ELR (cell line): ENCODE measurements around the gene VPS13A.
"Not testable (repeated sequence)": the region's sequence is repeated elsewhere in the genome, so short reads cannot be mapped to it uniquely, and the experiment has no call there.

Experiments used
- DNase-seq: peaks from one replicate; pipeline ENCODE4 v3.0.0-alpha.2; 2015; ENCODE audit warnings: low read depth

The VPS13A gene

GRCh38 chr9:77305622-77306400 lies 128.5 kb downstream of the VPS13A start:
- DNase-seq = no peak

DNA sequence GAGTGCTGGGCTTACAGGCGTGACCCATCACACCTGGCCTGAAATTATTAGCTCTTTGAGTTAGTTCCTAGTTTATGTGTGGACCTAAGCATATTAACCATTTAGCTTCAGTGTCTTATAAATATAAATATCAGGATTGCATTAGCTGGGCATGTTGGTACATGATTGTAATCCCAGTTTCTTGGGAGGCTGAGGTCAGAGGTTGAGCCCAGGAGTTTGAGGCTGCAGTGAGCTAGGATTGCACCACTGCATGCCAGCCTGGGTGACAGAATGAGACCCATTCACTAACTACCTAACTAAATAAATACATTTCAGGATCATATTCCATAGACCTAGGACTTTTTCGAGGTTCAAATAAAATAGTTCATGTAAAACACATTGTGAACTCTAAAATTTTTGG lies 129.8 kb downstream of the VPS13A start:
- DNase-seq = no peak

DNA sequence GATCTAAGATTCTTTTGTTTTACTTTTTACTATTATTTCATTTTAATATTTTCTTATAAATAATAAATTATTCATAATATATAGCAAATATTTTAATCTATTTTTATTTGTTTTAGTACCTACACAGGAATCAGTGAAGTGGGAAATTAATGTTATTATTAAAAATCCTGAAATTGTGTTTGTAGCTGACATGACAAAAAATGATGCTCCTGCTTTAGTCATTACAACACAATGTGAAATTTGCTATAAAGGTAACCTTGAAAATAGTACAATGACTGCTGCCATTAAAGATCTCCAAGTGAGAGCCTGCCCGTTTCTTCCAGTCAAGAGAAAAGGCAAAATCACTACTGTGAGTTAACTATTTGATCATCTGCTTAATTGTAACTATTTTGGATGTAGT lies 138.7 kb downstream of the VPS13A start:
- no peak for DNase-seq

DNA sequence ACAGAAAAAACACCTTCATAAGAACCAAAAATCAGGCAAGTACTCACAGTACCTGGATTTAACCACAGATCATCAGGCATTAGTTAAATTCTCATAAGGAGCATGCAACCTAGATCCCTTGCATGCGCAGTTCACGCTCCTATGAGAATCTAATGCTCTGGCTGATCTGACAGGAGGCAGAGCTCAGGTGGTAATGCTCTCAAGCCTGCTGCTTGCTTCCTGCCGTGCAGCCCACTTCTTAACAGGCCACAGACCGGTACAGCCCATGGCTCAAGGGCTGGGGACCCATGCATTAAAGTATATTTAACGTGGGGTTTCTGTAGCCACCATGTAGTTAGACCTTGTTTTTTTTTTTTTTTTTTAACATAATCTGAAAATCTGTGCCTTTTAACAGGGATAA lies 147.7 kb downstream of the VPS13A start:
- no peak for DNase-seq

DNA sequence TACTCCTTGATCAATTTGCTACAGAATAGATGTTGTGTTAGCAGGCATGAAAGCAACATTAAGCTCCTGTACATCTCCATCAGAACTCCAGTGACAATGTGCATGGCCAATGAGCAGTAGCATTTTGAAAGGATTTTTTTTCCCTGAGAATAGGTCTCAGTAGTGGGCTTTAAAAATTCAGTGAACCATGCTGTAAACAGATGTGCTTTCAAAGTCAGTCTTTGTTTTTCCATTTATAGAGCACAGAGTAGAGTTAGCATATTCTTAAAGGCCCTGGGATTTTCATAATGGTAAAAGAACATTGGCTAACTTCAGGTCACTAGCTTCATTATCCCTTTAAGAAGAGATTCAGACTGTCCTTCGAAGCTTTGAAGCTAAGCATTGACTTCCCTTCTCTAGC lies 150.8 kb downstream of the VPS13A start:
- no peak for DNase-seq

GRCh38 chr9:77370064-77370463 lies 192.7 kb downstream of the VPS13A start:
- DNase-seq = no peak

DNA sequence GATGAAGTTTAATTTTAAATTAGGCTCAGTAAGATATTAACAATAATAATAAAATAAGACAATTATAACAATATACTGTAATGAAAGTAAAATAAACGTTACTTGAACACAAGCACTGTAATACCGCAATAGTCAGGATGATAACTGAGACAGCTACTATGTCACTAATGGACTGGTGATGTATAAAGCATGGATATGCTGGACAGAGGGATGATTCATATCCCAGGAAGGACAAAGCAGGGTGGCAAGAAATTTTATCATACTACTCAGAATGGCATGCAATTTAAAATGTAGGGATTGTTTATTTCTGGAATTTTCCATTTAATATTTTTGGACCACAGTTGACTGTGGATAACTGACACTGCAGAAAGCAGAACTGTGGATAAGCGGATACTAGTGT lies 196.9 kb downstream of the VPS13A start:
- DNase-seq = peak; percentile 54

DNA sequence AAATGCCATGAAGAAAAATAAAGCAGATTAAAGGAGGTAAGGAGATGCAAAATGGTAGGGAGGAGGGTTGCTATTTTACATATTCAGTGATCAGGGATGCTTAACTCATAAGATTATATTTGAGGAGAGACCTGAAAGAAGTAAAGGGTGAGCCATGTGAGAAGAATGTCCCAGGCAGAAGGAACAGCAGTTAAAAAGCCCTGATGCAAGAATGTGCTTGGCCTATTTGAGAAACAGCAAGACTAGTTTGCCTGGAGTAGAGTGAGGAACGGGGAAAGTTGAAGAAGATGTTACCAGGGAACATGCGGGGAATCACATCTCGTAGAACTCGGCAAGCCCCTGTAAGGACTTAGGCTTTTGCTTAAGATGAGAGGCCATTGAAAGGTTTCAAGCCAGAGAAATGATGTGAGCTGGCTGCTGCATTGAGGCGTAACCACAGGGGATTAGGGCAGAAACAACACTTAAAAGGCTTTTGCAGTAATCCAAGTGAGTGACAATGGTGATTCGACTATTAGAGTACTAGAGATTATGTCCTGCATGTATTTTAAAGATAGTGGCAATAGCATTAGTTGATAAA lies 198.7 kb downstream of the VPS13A start:
- DNase-seq = no peak

DNA sequence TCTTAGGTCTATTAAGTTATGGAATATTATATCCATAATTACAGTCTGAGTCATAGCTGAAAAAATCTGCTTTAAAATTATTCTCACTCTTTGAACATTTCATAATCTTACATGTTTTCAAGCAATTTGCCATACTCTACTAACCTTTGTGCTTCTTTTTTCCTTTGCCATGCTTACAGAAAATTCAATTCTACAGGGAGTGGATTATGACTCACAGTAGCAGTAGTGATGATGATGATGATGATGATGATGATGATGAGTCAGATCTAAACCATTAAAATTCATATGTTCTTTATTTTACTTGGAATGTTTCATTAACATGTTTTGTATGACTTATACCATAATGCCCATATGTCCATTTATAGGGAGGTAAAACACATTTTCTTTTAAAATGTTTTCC lies 207.1 kb downstream of the VPS13A start:
- peak; percentile 81 for DNase-seq

- peak; percentile 28 for DNase-seq
These were observed 208.9 kb downstream of the VPS13A start for GRCh38 chr9:77386187-77386586.

GRCh38 chr9:77391834-77392233 lies 214.5 kb downstream of the VPS13A start:
- no peak for DNase-seq

DNA sequence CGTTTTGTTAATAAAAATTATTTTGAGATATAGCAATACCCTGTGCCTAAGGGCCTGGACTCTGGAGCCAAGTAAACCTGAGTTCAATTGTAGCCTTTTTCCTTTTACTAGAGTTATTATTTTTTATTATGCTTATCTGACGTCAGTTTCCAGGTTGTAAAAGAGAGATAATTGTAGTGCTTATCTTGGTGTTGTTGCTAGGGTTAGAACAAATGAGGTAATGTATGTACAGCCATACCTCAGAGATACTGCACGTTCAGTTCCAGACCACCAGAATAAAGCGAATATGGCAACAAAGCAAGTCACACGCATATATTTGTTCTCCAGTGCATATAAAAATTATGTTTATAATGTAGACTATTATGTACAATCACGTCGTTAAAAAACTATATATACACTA lies 215.0 kb downstream of the VPS13A start:
- no peak for DNase-seq

- peak; percentile 19 for DNase-seq
These were observed 221.2 kb downstream of the VPS13A start for GRCh38 chr9:77398581-77398980.

- DNase-seq = no peak
These were observed 222.6 kb downstream of the VPS13A start for GRCh38 chr9:77399964-77400363.

- DNase-seq = peak; percentile 14
These were observed 225.0 kb downstream of the VPS13A start for GRCh38 chr9:77402286-77402685.

- peak; percentile 8 for DNase-seq
These were observed 225.9 kb downstream of the VPS13A start for GRCh38 chr9:77403239-77403638.

DNA sequence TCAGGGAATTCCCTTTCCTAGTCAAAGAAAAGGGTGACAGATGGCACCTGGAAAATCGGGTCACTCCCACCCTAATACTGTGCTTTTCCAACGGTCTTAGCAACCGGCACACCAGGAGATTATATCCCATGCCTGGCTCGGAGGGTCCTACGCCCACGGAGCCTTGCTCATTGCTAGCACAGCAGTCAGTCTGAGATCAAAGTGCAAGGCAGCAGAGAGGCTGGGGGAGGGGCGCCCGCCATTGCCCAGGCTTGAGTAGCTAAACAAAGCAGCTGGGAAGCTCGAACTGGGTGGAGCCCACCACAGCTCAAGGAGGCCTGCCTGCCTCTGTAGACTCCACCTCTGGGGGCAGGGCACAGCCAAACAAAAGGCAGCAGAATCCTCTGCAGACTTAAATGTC lies 231.2 kb downstream of the VPS13A start:
- DNase-seq = not testable (repeated sequence)

GRCh38 chr9:77417566-77417965 lies 240.2 kb downstream of the VPS13A start:
- DNase-seq = peak; percentile 82

DNA sequence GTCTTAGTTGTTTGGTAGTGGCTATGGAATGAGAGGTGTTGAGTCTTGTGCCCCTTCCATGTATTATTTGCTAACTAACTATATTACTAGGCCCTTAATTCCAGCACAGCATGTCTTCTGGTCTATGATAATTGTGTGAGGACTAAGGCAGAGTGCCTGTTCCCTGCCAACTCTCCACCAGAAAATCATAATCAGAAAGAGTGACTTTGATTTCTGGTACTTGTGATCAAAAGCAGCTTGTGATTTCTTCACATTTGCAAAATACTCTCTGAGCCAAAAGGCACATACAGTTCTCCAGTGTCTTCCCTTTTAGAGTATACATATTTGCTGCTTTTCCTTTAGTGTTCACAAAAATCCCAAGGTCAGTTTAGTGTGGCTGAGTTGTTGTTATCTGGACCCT lies 240.9 kb downstream of the VPS13A start:
- DNase-seq = no peak

GRCh38 chr9:77420641-77421040 lies 243.3 kb downstream of the VPS13A start:
- no peak for DNase-seq

GRCh38 chr9:77421506-77422265 lies 244.4 kb downstream of the VPS13A start:
- DNase-seq = peak; percentile 78

- no peak for DNase-seq
These were observed 245.6 kb downstream of the VPS13A start for GRCh38 chr9:77422969-77423368.

DNA sequence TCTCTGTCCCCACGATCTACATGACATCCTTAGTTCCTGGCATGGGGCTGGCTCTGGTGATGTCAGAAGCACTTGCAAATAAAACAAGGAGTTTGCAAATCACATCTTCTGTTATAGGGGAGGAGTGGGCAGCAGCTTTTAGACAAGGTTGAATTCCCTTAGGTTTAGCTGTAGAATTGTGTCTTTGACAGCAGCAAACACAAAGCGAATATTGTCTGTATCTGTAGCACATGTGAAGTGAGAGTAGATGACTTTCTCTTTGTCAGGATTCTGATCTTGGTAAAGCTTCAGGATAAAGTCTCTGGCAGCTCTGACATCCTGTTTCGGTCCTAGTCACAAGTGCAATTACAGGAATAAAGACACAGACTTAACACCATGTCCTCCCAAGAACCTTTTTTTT lies 246.5 kb downstream of the VPS13A start:
- no peak for DNase-seq
